HG02642 (cell line): Measurements from ENCODE around the gene GPD1.
"Not testable (repeated sequence)": the region's sequence is repeated elsewhere in the genome, so short reads cannot be mapped to it uniquely, and the experiment has no call there.

Source experiments
- ATAC-seq: cut with Tn5 transposase; IDR thresholded peaks from one replicate; pipeline ENCODE4 v1.9.1; 2021; ENCODE audit warnings: mild to moderate bottlenecking; ENCODE audit not compliant: unreplicated experiment, poor library complexity

Gene GPD1

DNA sequence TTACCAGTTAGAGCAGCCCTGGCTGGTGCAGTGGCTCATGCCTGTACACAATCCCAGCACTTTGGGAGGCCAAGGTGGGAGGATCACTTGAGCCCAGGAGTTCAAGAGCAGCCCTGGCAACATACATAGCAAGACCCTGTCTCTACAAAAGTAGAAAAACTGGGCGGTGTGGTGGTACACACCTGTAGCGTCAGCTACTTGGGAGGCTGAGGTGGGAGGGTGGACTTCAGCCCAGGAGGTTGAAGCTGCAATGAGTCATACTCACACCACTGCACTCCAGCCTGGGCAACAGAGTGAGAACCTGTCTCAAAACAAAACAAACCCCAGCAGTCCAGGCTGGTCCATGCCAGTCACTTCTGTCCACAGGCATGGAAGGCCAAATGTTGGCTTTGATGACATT lies 15.6 kb downstream of the GPD1 start:
- no peak for ATAC-seq

DNA sequence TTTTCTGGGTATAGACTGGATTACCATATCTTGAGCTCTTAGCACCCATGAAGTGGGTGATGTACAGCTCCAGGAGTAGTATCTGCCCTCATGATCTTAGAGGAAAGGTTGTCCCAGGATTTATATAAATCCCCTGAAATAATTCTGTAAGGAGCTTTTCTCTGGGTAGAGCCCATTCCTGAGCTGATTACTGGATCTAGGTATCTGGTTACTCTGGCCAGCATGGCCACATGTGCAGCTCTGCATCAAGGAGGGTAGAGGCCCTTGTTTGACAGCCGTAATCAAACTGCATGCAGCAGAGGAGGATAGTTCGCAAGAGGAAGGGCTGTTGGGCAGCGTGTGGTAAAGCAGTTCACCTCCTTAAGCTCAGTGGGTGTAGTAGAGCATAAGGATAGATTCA lies 16.7 kb downstream of the GPD1 start:
- ATAC-seq = no peak

DNA sequence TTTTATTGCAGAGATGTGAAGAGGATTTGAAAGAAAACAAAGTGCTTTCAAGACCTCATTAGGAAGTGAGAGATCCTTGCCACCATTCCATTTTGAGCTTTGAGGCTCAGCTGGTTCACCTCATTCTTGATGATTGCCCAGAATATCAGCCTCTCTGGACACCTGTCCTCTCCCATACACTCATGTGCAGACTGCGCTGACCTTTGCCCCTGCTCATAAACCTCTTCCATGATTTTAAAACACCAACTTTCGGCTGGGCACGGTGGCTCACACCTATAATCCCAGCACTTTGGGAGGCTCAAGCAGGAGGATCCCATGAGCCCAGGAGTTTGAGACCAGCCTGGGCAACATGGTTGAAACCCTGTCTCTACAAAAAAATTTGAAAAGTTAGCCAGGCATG lies 17.1 kb downstream of the GPD1 start:
- no peak for ATAC-seq

DNA sequence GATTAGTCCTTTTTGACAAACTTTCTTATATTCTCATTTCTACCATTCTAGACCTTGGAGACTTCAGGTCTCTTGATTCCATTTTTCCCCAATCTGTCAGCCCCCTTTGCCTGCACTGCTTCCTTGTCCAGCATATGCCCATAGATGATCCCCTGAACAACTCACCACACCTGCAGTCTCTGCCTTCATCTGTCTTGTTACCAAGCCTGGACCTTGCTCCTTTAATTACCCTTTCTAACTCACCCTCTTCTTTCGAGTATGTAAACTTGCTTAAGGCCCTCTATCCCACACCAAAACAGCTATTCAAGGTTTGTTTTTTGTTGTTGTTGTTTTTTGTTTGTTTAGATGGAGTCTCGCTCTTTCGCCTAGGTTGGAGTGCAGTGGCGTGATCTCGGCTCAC lies 17.8 kb downstream of the GPD1 start:
- no peak for ATAC-seq

DNA sequence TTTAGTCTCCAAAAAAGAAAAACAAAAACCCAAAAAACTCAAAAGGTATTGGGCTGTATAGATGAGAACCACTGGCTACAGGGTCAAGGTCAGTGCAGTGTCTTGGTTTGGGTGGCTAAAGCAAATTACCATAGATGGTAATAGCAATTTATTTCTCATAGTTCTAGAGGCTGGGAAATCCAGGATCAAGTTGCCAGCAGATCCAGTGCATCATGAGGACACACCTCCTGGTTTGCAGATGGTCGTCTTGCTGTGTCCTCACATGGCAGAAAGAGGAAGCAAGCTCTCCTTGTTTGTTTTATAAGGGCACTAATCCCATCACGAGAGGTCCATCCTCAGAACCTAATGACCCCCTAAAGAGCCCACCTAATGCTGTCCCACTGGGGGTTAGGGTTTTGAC lies 19.4 kb downstream of the GPD1 start:
- no peak for ATAC-seq

DNA sequence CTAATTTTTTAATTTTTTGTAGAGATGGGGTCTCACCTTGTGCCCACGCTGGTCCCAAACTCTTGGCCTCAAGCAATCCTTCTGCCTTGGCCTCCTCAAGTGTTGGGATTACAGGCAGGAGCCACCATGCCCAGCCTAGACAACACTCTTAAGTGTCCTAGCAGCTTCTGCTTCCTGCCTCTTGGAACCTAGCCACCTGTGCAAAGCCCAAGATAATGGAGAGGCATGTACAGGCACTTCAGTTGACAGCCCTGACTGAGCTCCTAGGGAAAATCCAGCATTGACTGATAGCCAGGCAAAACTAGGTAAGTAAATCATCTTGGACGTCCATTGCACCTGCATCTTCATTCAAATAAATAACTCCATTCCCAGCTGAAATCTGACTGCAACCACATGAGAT lies 23.7 kb downstream of the GPD1 start:
- no peak for ATAC-seq

DNA sequence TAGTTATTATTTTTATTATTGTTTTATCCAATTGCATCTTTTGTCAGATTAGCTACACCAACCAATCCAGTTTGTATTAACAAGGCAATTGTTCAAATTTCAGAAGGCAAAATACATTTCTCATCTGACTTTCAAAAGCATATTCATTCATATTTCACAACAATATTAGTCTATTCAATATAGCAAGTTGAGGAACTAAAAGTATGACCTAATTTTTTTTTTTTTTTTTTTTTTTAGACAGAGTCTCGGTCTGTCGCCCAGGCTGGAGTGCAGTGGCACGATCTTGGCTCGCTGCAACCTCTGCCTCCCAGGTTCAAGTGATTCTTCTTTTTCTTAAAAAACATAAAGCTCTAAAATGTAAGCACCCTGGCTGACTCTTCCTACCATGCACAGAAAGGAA lies 25.5 kb downstream of the GPD1 start:
- ATAC-seq = no peak

DNA sequence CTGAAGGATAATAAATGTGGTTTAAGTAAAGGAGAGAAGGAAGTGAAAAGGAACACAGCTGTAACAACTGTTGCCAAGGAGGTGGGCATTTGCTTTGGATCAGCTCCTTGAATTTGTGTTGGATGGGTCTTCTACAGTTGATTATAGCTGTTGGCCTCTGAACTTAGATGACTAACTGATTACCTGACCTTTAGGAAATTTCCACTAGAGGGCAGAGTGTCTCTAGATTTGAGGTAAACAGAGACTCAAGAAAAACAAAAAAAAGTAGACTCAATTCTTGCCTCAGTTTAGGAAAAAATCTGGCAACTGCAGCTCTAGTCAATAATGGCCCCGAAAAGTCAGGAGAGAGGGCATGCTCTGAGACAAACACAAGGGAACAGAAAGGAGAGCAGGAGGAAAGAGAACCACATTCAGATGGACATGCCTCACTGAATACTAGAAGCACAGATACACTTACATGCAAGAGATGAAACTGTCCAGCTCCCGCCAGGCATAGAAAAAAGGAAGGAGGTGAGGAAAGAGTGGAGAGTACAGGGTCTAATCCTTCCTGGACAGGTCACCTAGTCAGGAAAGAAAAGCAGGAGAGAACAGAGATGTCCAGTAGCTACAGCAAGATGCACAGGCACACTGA lies 28.8 kb downstream of the GPD1 start:
- no peak for ATAC-seq

DNA sequence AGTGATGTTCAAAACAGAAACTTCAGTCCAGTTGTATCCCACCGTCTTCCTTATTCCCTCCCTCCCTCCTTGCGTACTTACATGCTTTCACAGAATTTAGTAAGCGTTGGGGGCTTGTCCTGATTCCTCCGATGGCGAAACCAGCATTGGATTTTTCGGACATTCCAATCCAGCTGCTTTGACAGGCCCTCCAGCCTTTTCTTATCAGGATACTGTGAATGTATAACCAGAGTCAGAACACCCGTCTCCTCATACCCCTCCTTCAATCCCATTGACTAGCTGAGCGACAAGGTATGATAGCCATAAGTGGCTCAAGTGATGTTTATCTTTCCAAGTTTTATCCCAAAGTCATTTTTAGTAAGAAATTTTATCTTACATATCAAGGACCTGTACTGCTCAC lies 39.2 kb downstream of the GPD1 start:
- ATAC-seq = no peak

DNA sequence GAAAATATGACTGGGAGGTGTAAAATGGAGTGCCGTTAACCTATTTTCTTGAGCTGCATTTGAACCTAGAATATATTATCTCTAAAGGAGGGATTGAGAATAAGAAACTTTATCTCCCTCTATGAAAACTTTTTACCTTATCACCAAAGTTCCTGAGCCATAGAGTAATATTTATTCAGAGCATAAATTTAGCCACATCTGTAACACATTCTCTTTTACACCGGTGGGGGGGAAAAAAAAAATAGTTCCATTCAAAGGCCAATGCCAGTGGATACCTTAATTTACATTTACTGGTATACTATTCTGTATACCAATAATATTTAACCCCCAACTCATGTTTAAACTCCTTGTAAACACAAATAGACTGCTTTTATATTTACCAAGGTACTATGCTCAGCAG lies 41.6 kb downstream of the GPD1 start:
- no peak for ATAC-seq

DNA sequence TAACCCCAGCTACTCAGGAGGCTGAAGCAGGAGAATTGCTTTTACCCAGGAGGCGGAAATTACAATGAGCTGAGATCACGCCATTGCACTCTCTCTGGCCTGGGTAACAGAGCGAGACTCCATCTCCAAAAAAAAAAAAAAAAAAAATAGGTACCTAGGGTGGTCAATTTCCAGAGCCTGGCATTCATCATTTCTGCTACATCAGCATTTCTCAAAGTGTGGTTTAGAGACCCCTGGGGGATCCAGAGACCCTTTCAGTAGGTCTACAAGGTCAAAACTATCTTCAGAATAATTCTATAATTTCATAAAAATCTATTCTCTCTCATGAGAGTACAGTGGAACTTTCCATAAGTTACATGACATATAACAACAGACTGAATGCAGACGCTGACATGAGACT lies 43.5 kb downstream of the GPD1 start:
- ATAC-seq = no peak

DNA sequence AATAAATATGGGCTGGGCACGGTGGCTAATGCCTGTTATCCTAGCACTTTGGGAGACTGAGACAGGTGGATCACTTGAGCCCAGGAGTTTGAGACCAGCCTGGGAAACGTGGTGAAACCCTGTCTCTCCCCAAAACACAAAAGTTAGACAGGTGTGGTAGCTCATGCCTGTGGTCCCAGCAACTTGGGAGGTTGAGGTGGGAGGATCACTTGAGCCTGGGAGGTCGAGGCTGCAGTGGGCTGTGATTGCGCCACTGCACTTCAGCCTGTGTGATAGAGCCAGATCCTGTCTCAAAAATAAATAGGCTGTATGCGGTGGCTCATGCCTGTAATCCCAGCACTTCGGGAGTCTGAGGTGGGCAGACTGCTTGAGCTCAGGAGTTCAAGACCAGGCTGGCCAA lies 44.2 kb downstream of the GPD1 start:
- ATAC-seq = not testable (repeated sequence)

DNA sequence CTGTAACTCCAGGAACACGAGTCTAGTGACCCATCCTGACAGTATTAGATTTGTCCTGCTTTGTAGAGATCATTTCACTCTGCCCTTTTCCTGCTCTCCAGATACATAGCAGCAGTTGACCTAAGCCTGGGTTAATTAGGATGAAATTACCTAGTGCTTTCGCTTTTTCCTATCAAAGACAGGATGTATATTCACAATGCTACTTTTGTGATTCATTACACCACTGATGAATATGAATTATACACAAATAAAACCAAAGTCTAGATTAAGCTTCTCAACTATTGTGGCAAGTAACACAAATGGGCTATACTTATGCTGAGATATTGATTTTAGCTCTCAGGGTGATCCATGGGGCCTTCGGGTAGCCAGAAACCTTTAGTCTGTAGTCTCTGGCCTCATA lies 45.5 kb downstream of the GPD1 start:
- no peak for ATAC-seq

DNA sequence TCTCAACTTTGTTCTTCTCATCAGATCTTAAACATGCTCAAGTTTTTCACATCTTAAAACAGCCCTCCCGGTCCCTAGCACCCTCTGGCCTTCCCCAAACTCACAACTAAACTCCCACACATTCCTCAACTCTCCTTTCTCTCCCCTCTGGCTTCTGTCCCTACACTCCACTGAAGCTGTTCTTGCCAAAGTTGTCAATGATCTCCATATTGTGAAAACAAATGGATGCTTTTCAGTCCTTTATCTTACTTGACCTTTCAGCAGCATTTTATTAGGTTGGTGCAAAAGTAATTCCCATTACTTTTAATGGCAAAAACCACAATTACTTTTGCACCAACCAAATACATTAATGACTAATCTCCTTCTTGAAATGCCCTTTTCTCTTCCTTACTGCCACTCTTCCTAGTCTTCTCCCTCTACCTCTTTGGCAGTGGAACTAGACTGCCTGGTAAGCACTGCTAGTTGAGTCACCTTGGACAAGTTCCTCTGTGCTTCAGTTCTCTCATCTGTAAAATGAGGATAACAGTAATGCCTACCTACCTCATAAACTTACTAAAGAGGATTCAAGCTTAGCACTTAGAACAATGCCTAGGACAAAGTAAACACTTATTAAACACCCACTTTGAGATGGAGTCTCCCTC lies 47.4 kb downstream of the GPD1 start:
- ATAC-seq = no peak

DNA sequence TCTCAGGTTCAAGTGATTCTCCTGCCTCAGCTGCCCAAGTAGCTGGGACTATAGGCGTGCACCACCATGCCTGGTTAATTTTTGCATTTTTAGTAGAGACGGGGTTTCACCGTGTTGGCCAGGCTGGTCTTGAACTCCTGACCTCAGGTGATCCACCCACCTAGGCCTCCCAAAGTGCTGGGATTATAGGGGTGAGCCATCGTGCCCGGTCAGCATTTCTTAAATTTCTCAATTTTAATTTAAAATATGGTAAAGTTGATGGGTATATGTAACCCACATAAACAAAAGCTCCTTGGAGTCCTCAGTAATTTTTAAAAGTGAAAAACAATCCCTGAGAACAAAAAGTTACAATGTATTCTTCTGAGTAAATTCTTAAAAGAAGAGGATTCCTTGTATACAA lies 51.1 kb downstream of the GPD1 start:
- not testable (repeated sequence) for ATAC-seq

DNA sequence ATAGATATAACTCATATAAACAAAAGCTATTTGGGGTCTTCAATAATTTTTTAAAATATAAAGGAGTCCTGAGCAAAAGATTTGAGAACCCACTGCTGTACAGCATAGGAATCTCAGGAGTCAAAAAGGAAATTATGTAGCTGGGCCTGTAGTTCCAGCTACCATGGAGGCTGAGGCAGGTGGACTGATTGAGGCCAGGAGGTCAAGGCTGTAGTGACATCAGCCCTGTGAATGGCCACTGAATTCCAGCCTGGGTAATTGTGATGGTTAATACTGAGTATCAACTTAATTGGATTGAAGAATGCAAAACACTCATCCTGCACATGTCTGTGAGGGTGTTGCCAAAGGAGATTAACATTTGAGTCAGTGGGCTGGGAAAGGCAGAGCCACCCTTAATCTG lies 52.8 kb downstream of the GPD1 start:
- ATAC-seq = no peak

DNA sequence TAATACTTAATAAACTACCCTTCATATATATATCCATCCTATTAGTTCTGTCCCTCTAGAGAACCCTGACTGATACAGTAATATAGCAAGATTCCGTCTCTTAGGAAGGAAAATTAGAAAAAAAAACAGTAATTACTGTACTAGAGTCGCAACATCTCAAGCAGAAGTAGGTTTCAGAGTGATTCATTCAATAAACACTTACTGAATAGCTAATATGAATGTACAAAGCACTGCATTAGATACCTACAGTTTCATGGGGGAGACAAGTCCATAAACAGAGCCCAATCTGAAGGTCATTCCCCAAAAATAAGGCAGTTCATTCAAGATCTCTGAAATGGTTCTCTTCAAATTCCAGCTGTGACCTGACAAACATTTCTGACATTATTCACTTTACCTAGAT lies 53.5 kb downstream of the GPD1 start:
- no peak for ATAC-seq

DNA sequence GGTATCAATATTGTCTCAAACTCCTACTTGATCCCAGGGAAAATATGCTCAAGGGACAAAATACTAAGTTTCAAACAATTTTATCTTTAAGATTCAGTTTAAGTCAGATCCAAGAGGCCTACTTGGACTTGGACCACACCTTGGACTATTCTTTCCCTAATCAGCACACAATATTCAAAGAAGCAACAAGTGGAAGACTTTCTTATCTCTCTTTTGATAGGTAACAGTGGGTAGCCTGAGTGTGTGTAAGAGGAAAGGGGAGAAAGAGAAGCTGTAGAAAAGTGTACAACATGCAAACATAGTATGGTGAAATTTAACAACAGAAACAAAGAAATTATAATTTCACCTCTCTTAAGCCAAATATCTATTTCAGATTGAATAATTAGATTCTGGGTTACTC lies 56.8 kb downstream of the GPD1 start:
- ATAC-seq = no peak
